NB4 (cell line): Measurements from ENCODE around the gene TMEM120B.

Source experiments
- MAX ChIP-seq: IDR thresholded peaks from 2 replicates; pipeline ENCODE4 v1.6.1; 2011; ENCODE audit warnings: low read depth, low read length
- MYC ChIP-seq: IDR thresholded peaks from 2 replicates; pipeline ENCODE4 v1.6.1; 2011; ENCODE audit warnings: low read depth, low read length
- POLR2A ChIP-seq: IDR thresholded peaks from 2 replicates; pipeline ENCODE4 v1.6.1; 2011; ENCODE audit warnings: mild to moderate bottlenecking; ENCODE audit not compliant: insufficient read length; ENCODE audit errors: extremely low read depth
- TF ChIP-seq, protein P1 (sequence below): IDR thresholded peaks from one replicate; pipeline ENCODE4 v1.5.1; 2012; ENCODE audit warnings: low read depth, low read length

DNA sequence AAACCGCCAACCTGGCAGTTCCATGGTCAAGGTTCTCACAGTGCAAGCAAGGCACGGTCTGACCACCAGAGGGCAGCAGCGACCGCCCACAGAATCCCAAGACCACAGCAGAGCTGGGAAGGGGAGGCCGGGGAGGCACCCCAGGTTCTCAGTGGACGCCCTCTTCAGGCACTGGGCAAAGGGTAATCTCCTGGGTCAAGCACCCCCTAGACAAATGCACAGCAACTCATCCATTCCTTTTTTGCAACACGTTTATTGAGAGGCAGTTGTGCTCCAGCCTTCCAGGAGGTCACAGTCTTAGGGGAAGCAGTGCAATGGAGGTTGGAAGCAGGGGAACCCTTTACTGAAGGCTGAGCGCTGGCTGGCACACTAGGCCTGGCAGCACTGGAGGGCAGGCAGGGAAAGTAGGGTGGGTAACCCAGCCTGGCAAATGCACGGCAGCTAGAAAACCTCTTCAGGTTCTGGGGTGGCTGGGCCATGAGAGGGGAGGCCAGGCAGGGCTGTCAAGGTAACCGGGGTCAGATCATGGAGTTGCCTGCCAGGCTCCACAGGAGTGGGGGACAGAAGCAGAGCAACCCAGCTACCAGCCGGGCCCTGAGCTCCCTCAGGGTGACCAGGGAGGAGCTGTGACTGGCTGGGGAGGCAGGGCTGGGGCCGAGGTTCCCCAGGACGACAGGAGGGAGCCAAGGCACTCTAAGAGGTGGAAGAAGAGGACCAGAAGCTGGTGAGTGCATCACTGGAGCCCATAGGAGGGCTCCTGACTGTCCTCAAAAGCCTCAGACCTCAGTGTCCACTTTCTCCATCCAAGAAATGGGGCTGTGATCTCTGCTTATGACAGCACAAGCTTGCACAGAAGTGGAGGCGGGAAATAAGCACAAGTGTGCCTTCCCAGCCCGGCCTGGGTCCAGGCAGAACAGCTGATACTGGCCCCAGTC, 82.7 kb downstream of the TMEM120B start:
- TF ChIP-seq, protein P1, sequence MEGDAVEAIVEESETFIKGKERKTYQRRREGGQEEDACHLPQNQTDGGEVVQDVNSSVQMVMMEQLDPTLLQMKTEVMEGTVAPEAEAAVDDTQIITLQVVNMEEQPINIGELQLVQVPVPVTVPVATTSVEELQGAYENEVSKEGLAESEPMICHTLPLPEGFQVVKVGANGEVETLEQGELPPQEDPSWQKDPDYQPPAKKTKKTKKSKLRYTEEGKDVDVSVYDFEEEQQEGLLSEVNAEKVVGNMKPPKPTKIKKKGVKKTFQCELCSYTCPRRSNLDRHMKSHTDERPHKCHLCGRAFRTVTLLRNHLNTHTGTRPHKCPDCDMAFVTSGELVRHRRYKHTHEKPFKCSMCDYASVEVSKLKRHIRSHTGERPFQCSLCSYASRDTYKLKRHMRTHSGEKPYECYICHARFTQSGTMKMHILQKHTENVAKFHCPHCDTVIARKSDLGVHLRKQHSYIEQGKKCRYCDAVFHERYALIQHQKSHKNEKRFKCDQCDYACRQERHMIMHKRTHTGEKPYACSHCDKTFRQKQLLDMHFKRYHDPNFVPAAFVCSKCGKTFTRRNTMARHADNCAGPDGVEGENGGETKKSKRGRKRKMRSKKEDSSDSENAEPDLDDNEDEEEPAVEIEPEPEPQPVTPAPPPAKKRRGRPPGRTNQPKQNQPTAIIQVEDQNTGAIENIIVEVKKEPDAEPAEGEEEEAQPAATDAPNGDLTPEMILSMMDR, result peak; percentile 99
- TF ChIP-seq POLR2A (no peak), MAX (peak; percentile 51), MYC (peak; percentile 62)
